SK-N-SH treated with all-trans-retinoic acid at 6 μM for 48 hours (cell line): Measurements from ENCODE around the gene RGS4.

Experiments
- ARNTL ChIP-seq: fragments of 450-650 bp; formaldehyde crosslinking; IDR thresholded peaks from 2 replicates; pipeline ENCODE4 v1.5.0; 2020; ENCODE audit warnings: low read depth, mild to moderate bottlenecking, moderate library complexity, borderline replicate concordance
- BACH2 ChIP-seq: fragments of 250-450 bp; sonication (Bioruptor Pico); IDR thresholded peaks from 2 replicates; pipeline ENCODE4 v1.9.0; 2021; ENCODE audit warnings: mild to moderate bottlenecking, borderline replicate concordance
- ISL1 ChIP-seq: fragments of 250-450 bp; sonication (Bioruptor Pico); IDR thresholded peaks from 2 replicates; pipeline ENCODE4 v2.1.2; 2022; ENCODE audit warnings: mild to moderate bottlenecking, moderate library complexity
- PPARA ChIP-seq: fragments of 250-450 bp; sonication (Bioruptor Pico); IDR thresholded peaks from 2 replicates; pipeline ENCODE4 v1.5.0; 2020; ENCODE audit warnings: mild to moderate bottlenecking, borderline replicate concordance
- RARB ChIP-seq: fragments of 250-450 bp; sonication (Bioruptor Pico); IDR thresholded peaks from 2 replicates; pipeline ENCODE4 v1.8.0; 2021; ENCODE audit warnings: mild to moderate bottlenecking, moderate library complexity
- TOX ChIP-seq: fragments of 250-450 bp; sonication (Bioruptor Pico); IDR thresholded peaks from 2 replicates; pipeline ENCODE4 v1.8.0; 2021; ENCODE audit warnings: mild to moderate bottlenecking, moderate library complexity, borderline replicate concordance
- TF ChIP-seq, protein P1 (sequence below): fragments of 250-450 bp; sonication (Bioruptor Pico); IDR thresholded peaks from 2 replicates; pipeline ENCODE4 v1.8.0; 2020; ENCODE audit warnings: mild to moderate bottlenecking, moderate library complexity, borderline replicate concordance
- TF ChIP-seq, protein P2 (sequence below): fragments of 250-450 bp; sonication (Bioruptor Pico); IDR thresholded peaks from 2 replicates; pipeline ENCODE4 v1.8.0; 2021; ENCODE audit warnings: low read depth, mild to moderate bottlenecking, moderate library complexity, borderline replicate concordance

DNA sequence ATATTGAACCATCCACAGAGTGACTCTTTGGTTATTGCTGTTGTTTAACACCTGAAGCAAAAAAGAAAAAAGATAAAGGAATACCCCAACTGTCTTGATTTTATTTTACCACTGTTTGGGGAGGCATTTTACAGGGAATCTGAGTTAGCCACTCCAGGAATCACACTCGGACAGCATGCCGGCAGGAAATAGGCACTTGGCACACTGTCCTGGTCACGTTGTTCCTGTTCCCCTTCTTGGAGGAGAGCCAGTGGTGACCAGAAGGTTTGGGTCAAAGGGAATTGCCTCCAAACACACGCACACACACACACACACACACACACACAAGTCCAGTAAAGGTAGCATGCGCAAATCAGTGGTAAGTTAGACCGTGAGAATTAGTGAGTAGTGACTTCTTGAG lies 13.8 kb downstream of the RGS4 start:
- TF ChIP-seq TOX (CRISPR knock-in tag), result no peak
- TF ChIP-seq ISL1, result no peak
- no peak for TF ChIP-seq ARNTL
- TF ChIP-seq BACH2 (CRISPR knock-in tag), result no peak
- TF ChIP-seq RARB (CRISPR knock-in tag), result no peak
- TF ChIP-seq, protein P1, sequence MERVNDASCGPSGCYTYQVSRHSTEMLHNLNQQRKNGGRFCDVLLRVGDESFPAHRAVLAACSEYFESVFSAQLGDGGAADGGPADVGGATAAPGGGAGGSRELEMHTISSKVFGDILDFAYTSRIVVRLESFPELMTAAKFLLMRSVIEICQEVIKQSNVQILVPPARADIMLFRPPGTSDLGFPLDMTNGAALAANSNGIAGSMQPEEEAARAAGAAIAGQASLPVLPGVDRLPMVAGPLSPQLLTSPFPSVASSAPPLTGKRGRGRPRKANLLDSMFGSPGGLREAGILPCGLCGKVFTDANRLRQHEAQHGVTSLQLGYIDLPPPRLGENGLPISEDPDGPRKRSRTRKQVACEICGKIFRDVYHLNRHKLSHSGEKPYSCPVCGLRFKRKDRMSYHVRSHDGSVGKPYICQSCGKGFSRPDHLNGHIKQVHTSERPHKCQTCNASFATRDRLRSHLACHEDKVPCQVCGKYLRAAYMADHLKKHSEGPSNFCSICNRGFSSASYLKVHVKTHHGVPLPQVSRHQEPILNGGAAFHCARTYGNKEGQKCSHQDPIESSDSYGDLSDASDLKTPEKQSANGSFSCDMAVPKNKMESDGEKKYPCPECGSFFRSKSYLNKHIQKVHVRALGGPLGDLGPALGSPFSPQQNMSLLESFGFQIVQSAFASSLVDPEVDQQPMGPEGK (CRISPR knock-in tag), result no peak
- TF ChIP-seq PPARA (CRISPR knock-in tag), result no peak
- TF ChIP-seq, protein P2, sequence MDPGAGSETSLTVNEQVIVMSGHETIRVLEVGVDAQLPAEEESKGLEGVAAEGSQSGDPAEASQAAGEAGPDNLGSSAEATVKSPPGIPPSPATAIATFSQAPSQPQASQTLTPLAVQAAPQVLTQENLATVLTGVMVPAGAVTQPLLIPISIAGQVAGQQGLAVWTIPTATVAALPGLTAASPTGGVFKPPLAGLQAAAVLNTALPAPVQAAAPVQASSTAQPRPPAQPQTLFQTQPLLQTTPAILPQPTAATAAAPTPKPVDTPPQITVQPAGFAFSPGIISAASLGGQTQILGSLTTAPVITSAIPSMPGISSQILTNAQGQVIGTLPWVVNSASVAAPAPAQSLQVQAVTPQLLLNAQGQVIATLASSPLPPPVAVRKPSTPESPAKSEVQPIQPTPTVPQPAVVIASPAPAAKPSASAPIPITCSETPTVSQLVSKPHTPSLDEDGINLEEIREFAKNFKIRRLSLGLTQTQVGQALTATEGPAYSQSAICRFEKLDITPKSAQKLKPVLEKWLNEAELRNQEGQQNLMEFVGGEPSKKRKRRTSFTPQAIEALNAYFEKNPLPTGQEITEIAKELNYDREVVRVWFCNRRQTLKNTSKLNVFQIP, result no peak
